Esophagus squamous epithelium (tissue), 5 donors: ENCODE results near the gene CCDC102B. TPM values are rescaled to one million over a fixed set of nuclear protein-coding genes. Genes with fewer than 3 reads are reported as not detected.

Experiments
- DNase-seq: peaks from one replicate; lab custom pipeline; 2025; lab: John Stamatoyannopoulos, UW
- H3K27ac ChIP-seq, 4 donors: fragments of 200-600 bp; sonication (generic); one replicate each; pipeline ENCODE4 v1.5.1; 2016 to 2019; ENCODE audit warnings: mild to moderate bottlenecking in 1 of 4
- H3K27me3 ChIP-seq, 4 donors: fragments of 200-600 bp; sonication (generic); 1 replicate in 3 of 4; 2 replicates in 1 of 4; pipeline versions ENCODE4 v1.5.1 to v1.6.0; 2017 to 2021; ENCODE audit warnings: antibody characterized with exemption in 1 of 4
- H3K36me3 ChIP-seq, 3 donors: fragments of 200-600 bp; sonication (generic); one replicate each; pipeline ENCODE4 v1.5.1; 2016 to 2019
- H3K4me1 ChIP-seq, 3 donors: fragments of 200-600 bp; sonication (generic); one replicate each; pipeline ENCODE4 v1.5.1; 2017 to 2019
- H3K4me3 ChIP-seq, 4 donors: fragments of 200-600 bp; sonication (generic); 1 replicate in 3 of 4; 2 replicates in 1 of 4; pipeline ENCODE4 v1.5.1; 2016 to 2019; ENCODE audit warnings: mild to moderate bottlenecking in 2 of 4, moderate library complexity in 1 of 4
- H3K9me3 ChIP-seq, 3 donors: fragments of 200-600 bp; sonication (generic); one replicate each; pipeline ENCODE4 v1.5.1; 2016 to 2019
- CTCF ChIP-seq, 6 experiments: fragments of 450-650 bp in 4 of 6; fragments of 200-600 bp in 2 of 6; sonication (generic) in 2 of 6; IDR thresholded peaks; one replicate each; pipeline ENCODE4 v1.5.1; 2016 to 2019; ENCODE audit warnings: antibody characterized with exemption in 6 of 6, mild to moderate bottlenecking in 4 of 6, moderate library complexity in 4 of 6
- POLR2A ChIP-seq, 4 donors: fragments of 450-650 bp; IDR thresholded peaks; one replicate each; pipeline ENCODE4 v1.6.1; 2017; ENCODE audit warnings: antibody characterized with exemption in 4 of 4, mild to moderate bottlenecking in 4 of 4, moderate library complexity in 3 of 4
- WGBS, 2 donors: methylation state at CpG; one replicate each; pipeline ENCODE4 v1.1.5; 2018; 5-methylcytosine and 5-hydroxymethylcytosine counted together
- intact Hi-C: fragments of 100-400 bp; cut with DNase I; formaldehyde crosslinking; loops from one replicate; pipeline ENCODE4 v1.15.0; 2022
- total RNA-seq, 4 donors: library from RNA; depleted of rRNA; stranded (reverse); fragments of >200 nt; gene quantifications; one replicate each; pipeline ENCODE4 v1.1.0, GENCODE V29; 2016
- donor health status: DM: yes; HTN: yes; CAD: no.

CCDC102B gene
- total RNA-seq, 4 donors from 2014 or later = 0.27 to 3.8 (median 2.8) TPM

- H3K36me3 ChIP-seq = no peaks in the 10 kb centered on the region
- DNase-seq = no peak
- intact Hi-C loops = no loop called here
- no peak for TF ChIP-seq CTCF (IDR thresholded peaks at IDR 0.05)
- TF ChIP-seq POLR2A (IDR thresholded peaks at IDR 0.05) = no peak
- H3K4me3 ChIP-seq = no peak overlapping the region
- H3K4me1 ChIP-seq = no peaks in the 10 kb centered on the region
- 50 to 53% methylated on average over 2 of the region's 2 CpGs for WGBS, 2 donors
- no peaks in the 10 kb centered on the region for H3K27me3 ChIP-seq
- no peak overlapping the region for H3K27ac ChIP-seq
- H3K9me3 ChIP-seq = no peaks in the 10 kb centered on the region
These were observed 284.0 kb downstream of the CCDC102B start for GRCh38 chr18:69081846-69082245.

GRCh38 chr18:69082499-69082898 is 284.6 kb downstream of the CCDC102B start:
- no peaks in the 10 kb centered on the region for H3K4me1 ChIP-seq
- 65 to 83% methylated on average over 1 of the region's 1 CpG for WGBS, 2 donors
- no peaks in the 10 kb centered on the region for H3K27me3 ChIP-seq
- H3K9me3 ChIP-seq = no peaks in the 10 kb centered on the region
- H3K36me3 ChIP-seq = no peaks in the 10 kb centered on the region
- TF ChIP-seq CTCF (IDR thresholded peaks at IDR 0.05) = no peak
- TF ChIP-seq POLR2A (IDR thresholded peaks at IDR 0.05) = no peak
- DNase-seq = no peak
- intact Hi-C loops = no loop called here
- H3K27ac ChIP-seq = no peak overlapping the region
- H3K4me3 ChIP-seq = no peak overlapping the region

GRCh38 chr18:69085951-69086350 is 288.1 kb downstream of the CCDC102B start:
- DNase-seq = no peak
- intact Hi-C loops = no loop called here

GRCh38 chr18:69088973-69089372 is 291.1 kb downstream of the CCDC102B start:
- H3K9me3 ChIP-seq = no peaks in the 10 kb centered on the region
- no peak overlapping the region for H3K4me3 ChIP-seq
- intact Hi-C loops = no loop called here
- no peak for DNase-seq
- H3K27me3 ChIP-seq = no peaks in the 10 kb centered on the region
- H3K4me1 ChIP-seq = no peaks in the 10 kb centered on the region
- H3K36me3 ChIP-seq = no peaks in the 10 kb centered on the region
- TF ChIP-seq CTCF (IDR thresholded peaks at IDR 0.05) (no peak), POLR2A (IDR thresholded peaks at IDR 0.05) (no peak)
- WGBS, 2 donors = 73 to 78% methylated on average over 2 of the region's 2 CpGs
- H3K27ac ChIP-seq = no peak overlapping the region

More at GRCh38 chr18:69085951-69086350, 288.1 kb downstream of the CCDC102B start:
- Histone ChIP-seq H3K36me3 (no peaks in the 10 kb centered on the region), H3K4me3 (no peak overlapping the region), H3K9me3 (no peaks in the 10 kb centered on the region), H3K27ac (no peak overlapping the region), H3K4me1 (no peaks in the 10 kb centered on the region), H3K27me3 (no peaks in the 10 kb centered on the region)
- TF ChIP-seq CTCF (IDR thresholded peaks at IDR 0.05) (no peak), POLR2A (IDR thresholded peaks at IDR 0.05) (no peak)
- 73 to 79% methylated on average over 5 of the region's 5 CpGs for WGBS, 2 donors

GRCh38 chr18:69097349-69097748 is 299.5 kb downstream of the CCDC102B start:
- Histone ChIP-seq H3K4me3 (no peak overlapping the region), H3K36me3 (no peaks in the 10 kb centered on the region), H3K27me3 (no peaks in the 10 kb centered on the region), H3K9me3 (no peaks in the 10 kb centered on the region), H3K4me1 (no peaks in the 10 kb centered on the region), H3K27ac (no peak overlapping the region)
- 73 to 90% methylated on average over 4 of the region's 4 CpGs for WGBS, 2 donors
- TF ChIP-seq POLR2A (IDR thresholded peaks at IDR 0.05) (no peak), CTCF (IDR thresholded peaks at IDR 0.05) (no peak)
- intact Hi-C loops = no loop called here
- DNase-seq = no peak
